ENCODE measurements around the gene AVPR2. TPM values are rescaled to one million over a fixed set of nuclear protein-coding genes. Genes with fewer than 3 reads are reported as not detected.

AVPR2 gene
- total RNA-seq, 1 experiment from 2014 or later: 2.7 TPM

GRCh38 chrX:153913701-153914100 lies 9.2 kb downstream of the AVPR2 start:
- no peak for DNase-seq (ENCODE audit: low read depth)

- DNase-seq (ENCODE audit: low read depth): no peak
Measured at GRCh38 chrX:153917869-153918268, 13.4 kb downstream of the AVPR2 start.

GRCh38 chrX:153919281-153919680 lies 14.8 kb downstream of the AVPR2 start:
- no peak for DNase-seq (ENCODE audit: low read depth)

GRCh38 chrX:153920546-153920945 lies 16.1 kb downstream of the AVPR2 start:
- DNase-seq (ENCODE audit: low read depth): no peak

GRCh38 chrX:153921070-153921469 lies 16.6 kb downstream of the AVPR2 start:
- peak; percentile 26 for DNase-seq (ENCODE audit: low read depth)

GRCh38 chrX:153921511-153922446 lies 17.3 kb downstream of the AVPR2 start:
- peak; percentile 42 for DNase-seq (ENCODE audit: low read depth)

GRCh38 chrX:153922932-153923857 lies 18.7 kb downstream of the AVPR2 start:
- peak; percentile 74 for DNase-seq (ENCODE audit: low read depth)

GRCh38 chrX:153924149-153924861 lies 19.8 kb downstream of the AVPR2 start:
- peak; percentile 72 for DNase-seq (ENCODE audit: low read depth)

- DNase-seq (ENCODE audit: low read depth): no peak
Measured at GRCh38 chrX:153925387-153925738, 20.9 kb downstream of the AVPR2 start.

- DNase-seq (ENCODE audit: low read depth): no peak
Measured at GRCh38 chrX:153925739-153926551, 21.5 kb downstream of the AVPR2 start, which contains the start of gene ARHGAP4. TSS of gene ARHGAP4 (minus strand) at chrX:153926264. CDS start at chrX:153926202, 62 bp downstream.

GRCh38 chrX:153926552-153926857 lies 22.0 kb downstream of the AVPR2 start:
- no peak for DNase-seq (ENCODE audit: low read depth)

- DNase-seq (ENCODE audit: low read depth): peak; percentile 64
Measured at GRCh38 chrX:153926858-153927671, 22.6 kb downstream of the AVPR2 start.

GRCh38 chrX:153927672-153927921 lies 23.1 kb downstream of the AVPR2 start:
- DNase-seq (ENCODE audit: low read depth): no peak

GRCh38 chrX:153927922-153928760 lies 23.7 kb downstream of the AVPR2 start:
- peak; percentile 99 for DNase-seq (ENCODE audit: low read depth)

- DNase-seq (ENCODE audit: low read depth): no peak
Measured at GRCh38 chrX:153928846-153929245, 24.4 kb downstream of the AVPR2 start.

GRCh38 chrX:153929576-153929975 lies 25.1 kb downstream of the AVPR2 start:
- no peak for DNase-seq (ENCODE audit: low read depth)

GRCh38 chrX:153930011-153930910 lies 25.8 kb downstream of the AVPR2 start:
- no peak for DNase-seq (ENCODE audit: low read depth)

- no peak for DNase-seq (ENCODE audit: low read depth)
Measured at GRCh38 chrX:153931151-153931550, 26.7 kb downstream of the AVPR2 start.
